Measurements from ENCODE around the gene IQCK.
"Not testable (repeated sequence)": the region's sequence is repeated elsewhere in the genome, so short reads cannot be mapped to it uniquely, and the experiment has no call there.

Gene IQCK

GRCh38 chr16:19700319-19700781 is 17.7 kb upstream of the IQCK start:
- no peak for DNase-seq

GRCh38 chr16:19701091-19701490 is 17.0 kb upstream of the IQCK start:
- no peak for DNase-seq

GRCh38 chr16:19703172-19703889 is 14.7 kb upstream of the IQCK start:
- DNase-seq = no peak

- DNase-seq = no peak
Observed at GRCh38 chr16:19704321-19705145, 13.5 kb upstream of the IQCK start.

- DNase-seq = no peak
Observed at GRCh38 chr16:19705146-19705501, 12.9 kb upstream of the IQCK start.

GRCh38 chr16:19705843-19706242 is 12.2 kb upstream of the IQCK start:
- no peak for DNase-seq

- no peak for DNase-seq
Observed at GRCh38 chr16:19706846-19707245, 11.2 kb upstream of the IQCK start.

- no peak for DNase-seq
Observed at GRCh38 chr16:19707569-19708295, 10.3 kb upstream of the IQCK start.

- DNase-seq = no peak
Observed at GRCh38 chr16:19708296-19709205, 9.5 kb upstream of the IQCK start.

- DNase-seq = no peak
Observed at GRCh38 chr16:19709381-19710136, 8.5 kb upstream of the IQCK start.

GRCh38 chr16:19710191-19710908 is 7.7 kb upstream of the IQCK start:
- DNase-seq = no peak

- no peak for DNase-seq
Observed at GRCh38 chr16:19710991-19711545, 7.0 kb upstream of the IQCK start.

GRCh38 chr16:19711643-19712042 is 6.4 kb upstream of the IQCK start:
- no peak for DNase-seq

GRCh38 chr16:19712418-19713058 is 5.5 kb upstream of the IQCK start:
- no peak for DNase-seq

- no peak for DNase-seq
Observed at GRCh38 chr16:19713697-19714096, 4.4 kb upstream of the IQCK start.

- DNase-seq = no peak
Observed at GRCh38 chr16:19715566-19715965, 2.5 kb upstream of the IQCK start.

GRCh38 chr16:19716183-19716582 is 1.9 kb upstream of the IQCK start:
- DNase-seq = no peak

- DNase-seq = not testable (repeated sequence)
Observed at GRCh38 chr16:19716728-19717127, 1.3 kb upstream of the IQCK start.

- DNase-seq = no peak
Observed at GRCh38 chr16:19717314-19717713, 757 bp upstream of the IQCK start.

- no peak for DNase-seq
Observed at GRCh38 chr16:19718624-19718965, 524 bp downstream of the IQCK start.

Measured in activated CD4-positive, alpha-beta T cell treated with anti-CD3 and anti-CD28 coated beads for 1 hour (primary cell).